Activated gamma-delta T cell (primary cell): ENCODE data around the gene SMAD3.

Experiments used
- DNase-seq: peaks from one replicate; lab custom pipeline; 2025; lab: John Stamatoyannopoulos, UW

The SMAD3 gene

GRCh38 chr15:67127965-67128364, 62.6 kb downstream of the SMAD3 start:
- DNase-seq = no peak

- DNase-seq = no peak
Observed at GRCh38 chr15:67130166-67130565, 64.8 kb downstream of the SMAD3 start.

- DNase-seq = no peak
Observed at GRCh38 chr15:67130673-67131601, 65.5 kb downstream of the SMAD3 start.

- no peak for DNase-seq
Observed at GRCh38 chr15:67132276-67132675, 66.9 kb downstream of the SMAD3 start.

- no peak for DNase-seq
Observed at GRCh38 chr15:67133026-67133425, 67.6 kb downstream of the SMAD3 start.

- no peak for DNase-seq
Observed at GRCh38 chr15:67133738-67134066, 68.3 kb downstream of the SMAD3 start.

- DNase-seq = no peak
Observed at GRCh38 chr15:67134067-67134838, 68.9 kb downstream of the SMAD3 start.

GRCh38 chr15:67134871-67135492, 69.6 kb downstream of the SMAD3 start:
- no peak for DNase-seq

GRCh38 chr15:67135494-67135893, 70.1 kb downstream of the SMAD3 start:
- no peak for DNase-seq

- DNase-seq = no peak
Observed at GRCh38 chr15:67136802-67137201, 71.4 kb downstream of the SMAD3 start.

GRCh38 chr15:67137319-67137718, 71.9 kb downstream of the SMAD3 start:
- DNase-seq = no peak

- DNase-seq = no peak
Observed at GRCh38 chr15:67137951-67138848, 72.8 kb downstream of the SMAD3 start.

- DNase-seq = no peak
Observed at GRCh38 chr15:67138891-67139855, 73.8 kb downstream of the SMAD3 start.

GRCh38 chr15:67140078-67140833, 74.9 kb downstream of the SMAD3 start:
- no peak for DNase-seq

GRCh38 chr15:67142092-67142766, 76.8 kb downstream of the SMAD3 start:
- no peak for DNase-seq

GRCh38 chr15:67142767-67143100, 77.3 kb downstream of the SMAD3 start:
- no peak for DNase-seq

- DNase-seq = no peak
Observed at GRCh38 chr15:67143646-67144045, 78.2 kb downstream of the SMAD3 start.

GRCh38 chr15:67144609-67145311, 79.4 kb downstream of the SMAD3 start:
- no peak for DNase-seq

- no peak for DNase-seq
Observed at GRCh38 chr15:67145312-67145610, 79.9 kb downstream of the SMAD3 start.
